ENCODE results near the gene RNU6-1.

The RNU6-1 gene

GRCh38 chr15:67822537-67823313 lies 17.1 kb downstream of the RNU6-1 start:
- no peak for DNase-seq

- DNase-seq: no peak
These were observed 17.9 kb downstream of the RNU6-1 start for GRCh38 chr15:67821784-67822440.

GRCh38 chr15:67820992-67821783 lies 18.7 kb downstream of the RNU6-1 start:
- peak in 1 of 58 donors; percentile 5 for DNase-seq

GRCh38 chr15:67820122-67820991 lies 19.5 kb downstream of the RNU6-1 start:
- DNase-seq: no peak

GRCh38 chr15:67819636-67820035 lies 20.2 kb downstream of the RNU6-1 start:
- DNase-seq: no peak

- DNase-seq: no peak
These were observed 21.4 kb downstream of the RNU6-1 start for GRCh38 chr15:67818464-67818863.

- DNase-seq: no peak
These were observed 23.2 kb downstream of the RNU6-1 start for GRCh38 chr15:67816668-67817067.

GRCh38 chr15:67815036-67815592 lies 24.7 kb downstream of the RNU6-1 start:
- no peak for DNase-seq

- DNase-seq: no peak
These were observed 26.7 kb downstream of the RNU6-1 start for GRCh38 chr15:67813104-67813634.

GRCh38 chr15:67812241-67812644 lies 27.6 kb downstream of the RNU6-1 start:
- DNase-seq: no peak

- DNase-seq: no peak
These were observed 30.0 kb downstream of the RNU6-1 start for GRCh38 chr15:67809866-67810265.

GRCh38 chr15:67809441-67809840 lies 30.4 kb downstream of the RNU6-1 start:
- DNase-seq: no peak

GRCh38 chr15:67808821-67809220 lies 31.0 kb downstream of the RNU6-1 start:
- DNase-seq: no peak

- DNase-seq: no peak
These were observed 32.0 kb downstream of the RNU6-1 start for GRCh38 chr15:67807836-67808235.

GRCh38 chr15:67807141-67807540 lies 32.7 kb downstream of the RNU6-1 start:
- no peak for DNase-seq

- no peak for DNase-seq
These were observed 33.3 kb downstream of the RNU6-1 start for GRCh38 chr15:67806536-67806935.

GRCh38 chr15:67805666-67806516 lies 34.0 kb downstream of the RNU6-1 start:
- DNase-seq: no peak

GRCh38 chr15:67805008-67805665 lies 34.7 kb downstream of the RNU6-1 start:
- no peak for DNase-seq
